GM12873 (cell line): Measurements from ENCODE around the gene RGS12.

Source experiments
- TF ChIP-seq, protein P1 (sequence below): IDR thresholded peaks from 2 replicates; pipeline ENCODE4 v1.5.1; 2012; ENCODE audit warnings: low read depth, mild to moderate bottlenecking, moderate library complexity, low read length, control low read depth; ENCODE audit not compliant: insufficient read depth; ENCODE audit errors: missing control alignments

RGS12 gene

DNA sequence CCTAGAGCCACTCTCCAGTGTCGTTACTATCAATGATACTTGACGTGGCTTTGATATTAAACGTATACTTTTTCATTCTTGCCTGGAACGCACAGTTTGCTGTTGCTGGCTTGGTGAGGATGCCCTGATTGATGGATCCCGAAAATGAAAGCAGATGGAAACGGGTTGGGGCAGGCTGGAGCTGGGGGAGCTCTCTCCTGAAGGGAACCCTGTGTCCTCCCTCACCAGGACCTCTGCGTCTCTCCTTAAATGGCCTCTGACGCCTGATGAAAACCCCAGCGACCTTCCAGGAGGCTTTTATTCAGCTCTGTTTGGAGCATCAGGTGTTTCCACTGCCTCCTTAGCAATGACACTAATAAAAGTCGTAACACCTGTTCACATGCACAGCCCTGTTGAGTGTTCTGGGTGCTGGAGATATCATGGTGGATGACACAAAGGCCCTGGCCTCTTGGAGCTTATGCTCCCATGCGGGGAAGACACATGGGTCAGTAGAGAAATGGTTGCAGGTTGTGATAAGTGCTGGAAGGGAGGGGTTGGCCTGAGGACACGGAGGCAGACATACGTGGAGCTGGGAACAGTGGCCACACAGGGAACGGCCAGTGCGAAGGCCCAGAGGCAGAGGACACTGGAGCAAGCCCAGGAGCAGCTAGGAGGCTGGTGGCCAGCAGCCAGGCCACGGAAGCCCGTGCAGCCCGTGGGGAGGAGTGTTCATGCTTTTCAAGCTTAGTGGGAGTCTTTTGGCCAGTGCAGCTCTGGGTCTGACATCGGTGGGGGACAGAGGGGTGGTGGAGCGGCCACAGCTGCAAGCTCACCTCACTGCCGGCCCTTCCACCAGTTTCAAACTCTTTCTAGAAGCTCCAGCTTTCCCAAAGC lies 36.4 kb upstream of the RGS12 start:
- TF ChIP-seq, protein P1, sequence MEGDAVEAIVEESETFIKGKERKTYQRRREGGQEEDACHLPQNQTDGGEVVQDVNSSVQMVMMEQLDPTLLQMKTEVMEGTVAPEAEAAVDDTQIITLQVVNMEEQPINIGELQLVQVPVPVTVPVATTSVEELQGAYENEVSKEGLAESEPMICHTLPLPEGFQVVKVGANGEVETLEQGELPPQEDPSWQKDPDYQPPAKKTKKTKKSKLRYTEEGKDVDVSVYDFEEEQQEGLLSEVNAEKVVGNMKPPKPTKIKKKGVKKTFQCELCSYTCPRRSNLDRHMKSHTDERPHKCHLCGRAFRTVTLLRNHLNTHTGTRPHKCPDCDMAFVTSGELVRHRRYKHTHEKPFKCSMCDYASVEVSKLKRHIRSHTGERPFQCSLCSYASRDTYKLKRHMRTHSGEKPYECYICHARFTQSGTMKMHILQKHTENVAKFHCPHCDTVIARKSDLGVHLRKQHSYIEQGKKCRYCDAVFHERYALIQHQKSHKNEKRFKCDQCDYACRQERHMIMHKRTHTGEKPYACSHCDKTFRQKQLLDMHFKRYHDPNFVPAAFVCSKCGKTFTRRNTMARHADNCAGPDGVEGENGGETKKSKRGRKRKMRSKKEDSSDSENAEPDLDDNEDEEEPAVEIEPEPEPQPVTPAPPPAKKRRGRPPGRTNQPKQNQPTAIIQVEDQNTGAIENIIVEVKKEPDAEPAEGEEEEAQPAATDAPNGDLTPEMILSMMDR, result no peak

DNA sequence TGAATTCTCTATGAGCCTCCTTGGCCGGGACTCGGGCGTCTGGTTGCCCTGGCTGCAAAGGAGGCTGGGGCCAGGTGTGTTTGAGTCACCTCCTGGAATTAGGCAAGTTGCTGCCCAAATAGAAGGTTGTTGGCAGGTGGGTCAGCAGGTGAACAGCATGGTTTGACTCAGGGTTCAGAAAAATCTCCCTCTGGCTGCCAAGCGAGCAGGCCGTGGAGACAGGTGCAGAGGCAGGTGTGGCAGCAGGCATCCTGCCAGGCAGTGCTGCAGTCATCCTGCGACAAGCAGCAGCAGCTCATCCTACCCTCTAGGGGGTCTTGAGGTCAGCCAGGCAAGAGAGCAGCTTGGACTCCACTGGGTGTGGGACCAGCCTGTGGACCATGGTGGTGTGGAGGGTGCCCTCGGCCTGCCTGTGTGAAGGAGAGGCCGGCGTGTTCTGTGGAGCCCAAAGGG lies 35.7 kb upstream of the RGS12 start:
- TF ChIP-seq, protein P1, result no peak

DNA sequence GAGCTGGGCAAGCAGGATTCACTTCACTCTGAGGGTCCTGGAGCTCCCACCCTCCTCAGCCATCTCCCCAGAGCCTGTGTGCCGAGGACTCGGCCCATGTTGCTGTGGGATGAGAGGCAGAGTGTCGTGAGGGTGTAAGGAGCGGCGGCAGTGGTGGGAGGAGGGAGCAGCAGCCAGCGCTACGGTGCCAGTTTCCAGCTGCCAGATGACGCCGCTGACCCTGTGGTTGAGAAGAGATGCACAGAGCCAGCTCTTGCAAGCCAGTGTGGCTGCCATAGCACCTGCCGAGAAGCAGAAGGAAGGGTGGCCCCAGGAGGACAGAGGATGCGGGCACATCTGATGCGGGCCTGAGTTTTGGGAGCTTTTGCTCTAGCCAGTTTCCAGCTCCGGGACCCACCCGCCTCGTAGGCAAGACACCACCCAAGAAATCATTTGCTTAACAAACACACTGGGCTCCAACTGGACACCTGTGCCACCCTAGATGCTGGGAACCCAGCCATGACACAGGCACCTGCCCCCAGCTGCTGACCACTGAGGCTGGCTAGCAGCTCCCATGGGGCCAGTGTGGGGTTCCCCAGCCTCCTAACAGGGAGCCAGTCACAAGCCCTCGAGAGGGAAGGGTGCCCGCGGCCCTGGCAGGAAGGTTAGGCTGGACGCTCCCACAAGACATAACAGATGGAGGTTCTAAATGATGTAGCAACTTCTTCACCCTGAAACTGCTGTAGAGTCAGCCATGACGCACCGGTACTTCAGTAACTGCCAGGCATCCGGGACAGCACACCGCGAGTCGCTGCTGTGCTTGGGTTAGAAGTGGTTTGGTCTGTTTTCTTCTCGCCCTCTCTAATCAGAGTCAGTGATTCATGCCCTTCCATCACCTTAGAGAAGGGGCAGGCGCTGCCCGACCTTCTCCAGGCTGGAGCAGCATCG lies 35.0 kb upstream of the RGS12 start:
- TF ChIP-seq, protein P1, result no peak

DNA sequence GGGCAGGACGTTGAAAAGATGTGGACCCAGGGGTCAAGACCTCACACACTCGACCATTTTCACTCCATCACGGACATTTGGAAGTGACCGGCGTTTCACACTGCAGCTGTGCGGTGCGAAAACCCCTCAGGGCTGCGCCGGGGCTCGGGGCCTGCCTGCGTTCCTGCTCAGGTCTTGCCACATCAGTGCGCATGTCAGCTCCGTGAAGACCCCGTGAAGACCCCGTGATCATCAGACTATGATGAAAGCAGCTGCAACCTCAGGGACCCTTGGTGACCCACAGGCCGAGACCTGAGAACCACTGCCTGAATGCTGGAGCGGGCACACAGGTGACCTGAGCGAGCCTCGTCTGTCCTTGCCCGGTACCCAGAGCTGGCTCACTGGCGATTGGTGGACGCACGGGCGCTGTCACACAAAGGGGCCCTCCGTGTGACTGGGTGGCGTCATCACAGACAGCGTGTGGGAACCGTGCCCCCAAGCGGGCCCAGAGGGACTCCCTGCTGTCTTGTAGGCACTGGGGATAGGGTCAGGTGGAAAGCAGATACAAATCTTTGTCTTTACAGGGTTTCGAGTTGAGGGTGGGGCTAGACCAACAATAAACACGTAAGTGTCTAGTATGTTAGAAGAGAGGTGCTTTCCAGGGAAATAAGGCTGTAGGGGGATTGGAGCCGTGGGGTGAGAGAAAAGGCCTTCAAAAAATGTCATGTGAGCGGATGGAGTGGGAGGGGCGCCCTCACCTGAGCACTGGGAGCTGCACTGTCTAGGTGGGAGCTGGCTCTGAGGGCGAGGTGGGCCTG lies 31.2 kb upstream of the RGS12 start:
- TF ChIP-seq, protein P1, result no peak

DNA sequence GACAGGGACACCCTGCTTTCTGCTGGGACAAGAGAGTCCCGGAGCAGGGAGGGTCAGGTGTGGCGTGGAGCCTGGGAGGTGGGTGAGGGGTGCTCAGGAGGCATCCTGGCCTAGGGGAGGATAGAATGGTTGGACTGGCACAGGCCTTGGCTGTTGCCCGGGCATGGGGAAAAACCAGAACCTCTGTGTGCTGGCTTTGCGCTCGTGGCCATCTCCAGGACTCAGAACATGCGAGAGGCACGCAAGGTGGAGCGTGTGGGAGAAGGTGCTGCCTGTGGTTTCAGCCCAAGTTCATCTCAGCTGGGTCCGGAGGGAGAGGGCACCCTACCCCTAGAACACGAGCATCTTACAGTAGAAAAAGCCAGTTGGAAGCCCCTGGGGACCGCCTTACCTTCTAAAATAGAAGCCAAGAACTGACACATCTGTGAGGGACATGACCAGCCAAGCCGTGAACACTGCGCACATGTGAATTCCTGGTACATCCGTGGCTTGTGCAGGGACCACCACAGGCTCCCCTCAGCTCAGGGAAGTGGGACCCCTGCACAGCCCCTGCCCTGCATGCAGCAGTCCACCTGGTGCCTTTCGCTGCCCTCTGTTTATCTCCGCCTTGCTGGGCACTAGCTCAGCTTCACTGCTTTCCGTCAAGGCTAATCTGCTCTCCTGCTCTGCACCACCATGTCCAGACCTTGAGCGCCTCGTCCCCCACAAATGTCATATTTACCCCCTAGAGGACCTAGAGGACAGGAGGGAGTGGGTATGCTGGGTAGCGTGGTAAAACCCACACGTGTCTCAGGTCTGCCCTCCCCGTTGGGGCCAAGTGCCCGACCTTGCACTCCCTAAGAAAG lies 30.4 kb upstream of the RGS12 start:
- TF ChIP-seq, protein P1, result no peak

DNA sequence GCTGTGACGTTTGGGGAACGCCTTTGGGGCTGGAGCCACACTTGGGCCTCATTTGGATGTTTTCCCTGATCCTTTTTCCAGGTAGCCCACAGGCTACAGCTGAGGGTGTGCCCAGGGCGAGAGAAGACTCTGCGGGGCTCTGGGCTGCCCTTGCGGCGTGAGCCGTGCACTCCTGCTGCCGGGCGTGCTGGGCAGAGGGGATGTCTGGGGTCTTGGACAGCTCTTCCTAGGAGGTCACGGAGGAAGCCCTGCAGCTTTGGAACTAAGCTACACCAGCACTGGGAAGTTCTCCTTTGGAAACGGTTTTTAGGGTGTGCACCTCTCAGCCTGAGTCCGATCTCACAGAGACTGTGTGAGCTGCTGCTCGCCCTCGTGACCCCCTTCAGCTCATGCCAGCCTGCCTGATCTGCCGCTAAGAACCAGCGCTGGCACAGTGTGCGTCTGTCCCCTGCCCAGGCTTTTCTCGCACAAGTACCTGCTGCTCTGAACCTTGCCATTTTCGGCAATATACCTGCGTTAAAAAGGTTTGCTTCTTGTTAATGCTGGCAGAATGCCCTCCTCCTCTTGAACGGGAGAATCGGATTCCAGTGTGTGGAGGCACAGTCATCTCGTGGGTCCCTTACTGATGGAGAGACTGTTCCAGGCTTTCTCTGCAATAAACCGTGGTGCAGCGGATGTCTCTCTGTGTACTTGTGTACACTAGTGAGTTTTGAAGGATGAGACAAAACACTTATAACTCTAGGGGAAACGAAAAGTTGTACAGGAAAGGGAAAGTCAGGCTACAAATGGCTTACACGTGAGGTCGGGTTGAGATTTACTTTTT lies 29.6 kb upstream of the RGS12 start:
- TF ChIP-seq, protein P1, result no peak
